Measurements from ENCODE around the gene PAWR. TPM values are rescaled to one million over a fixed set of nuclear protein-coding genes. Genes with fewer than 3 reads are reported as not detected.
"Not testable (repeated sequence)": the region's sequence is repeated elsewhere in the genome, so short reads cannot be mapped to it uniquely, and the experiment has no call there.

Gene PAWR
- total and polyA plus RNA-seq, 2 donors (not counting 3 experiments of a cell fraction or from before 2014, with no cell fraction given) = 18.3 to 154 TPM

DNA sequence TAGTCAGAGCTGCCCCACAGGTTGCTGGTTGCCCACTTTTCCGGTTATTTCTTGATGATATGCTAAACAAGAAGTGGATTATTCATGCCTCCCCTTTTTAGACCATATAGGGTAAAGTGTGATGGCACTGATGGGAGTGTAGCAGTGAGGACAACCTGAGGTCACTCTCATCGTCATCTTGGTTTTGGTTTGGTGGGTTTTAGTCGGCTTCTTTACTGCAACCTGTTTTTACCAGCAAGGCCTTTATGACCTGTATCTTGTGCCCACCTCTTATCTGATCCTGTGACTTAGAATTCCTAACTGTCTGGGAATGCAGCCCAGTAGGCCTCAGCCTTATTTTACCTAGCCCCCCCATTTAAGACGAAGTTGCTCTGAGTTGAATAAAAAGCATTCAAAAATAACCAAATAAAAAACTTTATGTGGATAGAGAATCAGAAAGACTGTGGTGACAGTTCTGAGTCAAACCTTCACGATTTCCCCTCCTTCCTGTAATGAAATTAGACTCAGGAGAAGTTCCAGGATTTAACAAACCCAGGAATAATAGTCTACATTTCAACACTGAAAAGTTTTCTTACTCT lies 144.2 kb downstream of the PAWR start:
- Histone ChIP-seq H3K4me2 (ENCODE audit: insufficient read depth, low read length) (peak overlapping the region; percentile 37), H3K9me1 (replicated peaks; ENCODE audit: control insufficient read depth, extremely low read depth, insufficient read depth, low read length) (no peaks in the 10 kb centered on the region), H3K27me3 (ENCODE audit: control insufficient read depth in 2 of 2, insufficient read depth in 2 of 2, low read length in 2 of 2) (no peaks in the 10 kb centered on the region), H3K9ac (replicated peaks; ENCODE audit: extremely low read depth, insufficient read depth, low read length) (peak overlapping the region; percentile 77), H3K36me3 (ENCODE audit: control insufficient read depth in 2 of 2, extremely low read depth in 1 of 2, insufficient read depth in 2 of 2, low read length in 2 of 2) (no peaks in the 10 kb centered on the region), H3K4me3 (replicated peaks in 1 of 3; ENCODE audit: insufficient read depth in 1 of 3, low read depth in 1 of 3, low read length in 3 of 3) (no peak overlapping the region), H3K9me3 (replicated peaks; ENCODE audit: control insufficient read depth, insufficient read depth, low read length) (no peaks in the 10 kb centered on the region), H3K4me1 (ENCODE audit: control insufficient read depth, extremely low read depth, insufficient read depth, low read length) (peaks cover 47% of the 10 kb centered on the region), H4K20me1 (replicated peaks; ENCODE audit: control insufficient read depth, extremely low read depth, insufficient read depth, low read length) (no peaks in the 10 kb centered on the region), H3K79me2 (ENCODE audit: control insufficient read depth, insufficient read depth, low read length) (no peaks in the 10 kb centered on the region), H3K27ac (ENCODE audit: insufficient read depth, low read depth, low read length) (peak overlapping the region; percentile 99), H2AFZ (ENCODE audit: low read depth, low read length) (no peak overlapping the region)
- TF ChIP-seq POLR2A (IDR thresholded peaks at IDR 0.05; ENCODE audit: low read depth, low read length) (peak; percentile 51), FOS (IDR thresholded peaks at IDR 0.05; ENCODE audit: borderline replicate concordance, insufficient read depth, low read length) (peak; percentile 22), GATA2 (IDR thresholded peaks at IDR 0.05; ENCODE audit: insufficient read depth, insufficient read length, low read depth, low read length) (peak; percentile 71), JUN (IDR thresholded peaks at IDR 0.05; ENCODE audit: borderline replicate concordance, insufficient read depth, insufficient read length, low read depth) (peak; percentile 1)
- TF ChIP-seq, protein P1, sequence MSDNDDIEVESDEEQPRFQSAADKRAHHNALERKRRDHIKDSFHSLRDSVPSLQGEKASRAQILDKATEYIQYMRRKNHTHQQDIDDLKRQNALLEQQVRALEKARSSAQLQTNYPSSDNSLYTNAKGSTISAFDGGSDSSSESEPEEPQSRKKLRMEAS (IDR thresholded peaks at IDR 0.05; ENCODE audit: insufficient read depth, insufficient read length) = no peak
- DNase-seq (ENCODE audit: low read depth, low spot score) (no peak), FAIRE-seq (no peak)
- dilution Hi-C loops (cut with MboI; ENCODE audit: extremely low pct_ligation_motif_present, low sequenced_read_pairs) = no loop called here
- intact Hi-C loops (cut with micrococcal nuclease) = loop anchor here (1.0 to 5.0 kb wide), 12 partner anchors 20 to 807 kb away; partner anchors contain the start of gene PPP1R12A
- BruUV-seq (replicated peaks) = TSS peak; percentile 82
- POLR2A ChIA-PET = interaction anchor here (0.6 to 1.2 kb wide), 4 partner anchors 20 to 136 kb away, joined by 3 to 11 read pairs (median 6); no protein-coding TSS in a partner anchor
- CTCF ChIA-PET = interaction anchor here (0.7 to 3.4 kb wide), 23 partner anchors 11 to 641 kb away, joined by 3 to 84 read pairs (median 4); partner anchors contain the start of gene PAWR

DNA sequence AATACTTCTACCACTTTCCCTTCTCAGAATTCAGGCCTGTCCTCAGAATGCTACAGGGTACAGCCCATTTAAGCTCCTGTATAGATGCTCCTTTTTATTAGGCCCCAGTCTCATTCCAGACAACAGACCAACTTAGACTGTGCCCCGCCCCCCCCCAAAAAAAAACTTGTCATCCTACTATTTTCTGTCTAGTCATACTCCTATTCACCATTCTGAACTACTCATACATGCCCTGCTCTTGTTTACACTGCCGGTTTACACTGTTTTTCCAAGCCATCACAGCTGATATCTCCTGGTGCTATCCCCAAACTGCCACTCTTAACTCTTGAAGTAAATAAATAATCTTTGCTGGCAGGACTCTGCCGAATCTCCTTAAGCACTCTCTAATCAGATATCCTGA lies 146.3 kb downstream of the PAWR start:
- dilution Hi-C loops (cut with MboI; ENCODE audit: extremely low pct_ligation_motif_present, low sequenced_read_pairs); H3K4me2 ChIP-seq (ENCODE audit: insufficient read depth, low read length); H3K9me1 ChIP-seq (replicated peaks; ENCODE audit: control insufficient read depth, extremely low read depth, insufficient read depth, low read length); H3K79me2 ChIP-seq (ENCODE audit: control insufficient read depth, insufficient read depth, low read length); BruUV-seq (replicated peaks); H4K20me1 ChIP-seq (replicated peaks; ENCODE audit: control insufficient read depth, extremely low read depth, insufficient read depth, low read length); H2AFZ ChIP-seq (ENCODE audit: low read depth, low read length); H3K4me3 ChIP-seq (replicated peaks in 1 of 3; ENCODE audit: insufficient read depth in 1 of 3, low read depth in 1 of 3, low read length in 3 of 3); POLR2A ChIA-PET; H3K27me3 ChIP-seq (ENCODE audit: control insufficient read depth in 2 of 2, insufficient read depth in 2 of 2, low read length in 2 of 2); H3K9ac ChIP-seq (replicated peaks; ENCODE audit: extremely low read depth, insufficient read depth, low read length); FAIRE-seq; CTCF ChIA-PET; DNase-seq (ENCODE audit: low read depth, low spot score); H3K9me3 ChIP-seq (replicated peaks; ENCODE audit: control insufficient read depth, insufficient read depth, low read length); H3K27ac ChIP-seq (ENCODE audit: insufficient read depth, low read depth, low read length); H3K36me3 ChIP-seq (ENCODE audit: control insufficient read depth in 2 of 2, extremely low read depth in 1 of 2, insufficient read depth in 2 of 2, low read length in 2 of 2); intact Hi-C loops (cut with micrococcal nuclease): not testable (repeated sequence)
- peaks cover 39% of the 10 kb centered on the region for H3K4me1 ChIP-seq (ENCODE audit: control insufficient read depth, extremely low read depth, insufficient read depth, low read length)

Measured in endothelial cell of umbilical vein (primary cell).